GM13976 (cell line): ENCODE results near the gene YIF1B.
"Not testable (repeated sequence)": the region's sequence is repeated elsewhere in the genome, so short reads cannot be mapped to it uniquely, and the experiment has no call there.

Experiments used
- DNase-seq: peaks from one replicate; pipeline ENCODE4 v3.0.0; 2012; ENCODE audit warnings: low spot score
- in situ Hi-C: fragments of 300-500 bp; cut with MboI; formaldehyde crosslinking; loops from one replicate; pipeline ENCODE4 v1.12.0; 2022; ENCODE audit warnings: low sequenced_read_pairs, mixed read lengths, inconsistent platforms; ENCODE audit not compliant: unreplicated experiment
- TF ChIP-seq, protein P1 (sequence below): IDR thresholded peaks from 2 replicates; pipeline ENCODE4 v1.5.1; 2012; ENCODE audit warnings: borderline replicate concordance, mild to moderate bottlenecking; ENCODE audit not compliant: insufficient read depth; ENCODE audit errors: extremely low read depth, missing control alignments, control extremely low read depth

The YIF1B gene, protein sequence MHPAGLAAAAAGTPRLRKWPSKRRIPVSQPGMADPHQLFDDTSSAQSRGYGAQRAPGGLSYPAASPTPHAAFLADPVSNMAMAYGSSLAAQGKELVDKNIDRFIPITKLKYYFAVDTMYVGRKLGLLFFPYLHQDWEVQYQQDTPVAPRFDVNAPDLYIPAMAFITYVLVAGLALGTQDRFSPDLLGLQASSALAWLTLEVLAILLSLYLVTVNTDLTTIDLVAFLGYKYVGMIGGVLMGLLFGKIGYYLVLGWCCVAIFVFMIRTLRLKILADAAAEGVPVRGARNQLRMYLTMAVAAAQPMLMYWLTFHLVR

DNA sequence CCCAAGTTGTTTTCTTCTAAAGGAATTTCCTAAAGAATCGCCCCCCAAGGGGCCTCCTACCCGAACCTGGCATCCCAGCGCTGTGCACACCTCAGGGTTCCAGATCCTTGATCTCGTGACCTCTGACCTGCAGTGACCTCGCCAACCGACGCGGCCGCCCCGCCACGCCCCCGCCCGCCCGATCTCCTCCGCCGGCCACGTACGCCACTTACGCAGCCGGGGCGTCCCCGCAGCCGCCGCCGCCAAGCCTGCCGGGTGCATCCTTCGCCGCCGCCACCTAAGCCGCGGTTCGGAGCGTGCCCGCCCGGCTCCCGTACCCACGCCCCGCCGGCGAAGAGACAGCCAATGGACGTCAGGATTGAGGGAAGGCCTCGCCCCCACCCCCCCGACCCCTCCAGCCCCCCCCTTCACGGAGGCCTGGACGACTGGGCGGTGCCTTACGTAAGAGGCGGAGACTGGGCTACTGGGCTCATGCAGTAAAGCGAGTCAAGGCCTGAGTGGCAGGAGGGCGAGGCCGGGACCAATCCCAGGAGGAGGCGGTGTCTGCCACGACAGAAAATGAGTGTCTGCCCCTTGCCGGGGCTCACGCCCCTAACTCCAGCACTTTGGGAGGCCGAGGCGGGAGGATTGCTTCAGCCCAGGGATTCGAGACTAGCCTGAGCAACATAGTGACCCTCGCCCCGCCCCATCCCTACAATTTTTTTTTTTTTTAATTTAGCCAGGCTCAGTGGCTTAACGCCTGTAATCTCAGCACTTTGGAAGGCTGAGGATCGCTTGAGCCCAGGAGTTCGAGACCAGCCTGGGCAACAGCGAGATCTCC, at the start of gene YIF1B:
Gene YIF1B, minus strand, starts transcription at position 291 of the 820 bp plus-strand sequence. Its CDS starts 30 bp downstream, at position 261.
- in situ Hi-C loops: no loop called here

DNA sequence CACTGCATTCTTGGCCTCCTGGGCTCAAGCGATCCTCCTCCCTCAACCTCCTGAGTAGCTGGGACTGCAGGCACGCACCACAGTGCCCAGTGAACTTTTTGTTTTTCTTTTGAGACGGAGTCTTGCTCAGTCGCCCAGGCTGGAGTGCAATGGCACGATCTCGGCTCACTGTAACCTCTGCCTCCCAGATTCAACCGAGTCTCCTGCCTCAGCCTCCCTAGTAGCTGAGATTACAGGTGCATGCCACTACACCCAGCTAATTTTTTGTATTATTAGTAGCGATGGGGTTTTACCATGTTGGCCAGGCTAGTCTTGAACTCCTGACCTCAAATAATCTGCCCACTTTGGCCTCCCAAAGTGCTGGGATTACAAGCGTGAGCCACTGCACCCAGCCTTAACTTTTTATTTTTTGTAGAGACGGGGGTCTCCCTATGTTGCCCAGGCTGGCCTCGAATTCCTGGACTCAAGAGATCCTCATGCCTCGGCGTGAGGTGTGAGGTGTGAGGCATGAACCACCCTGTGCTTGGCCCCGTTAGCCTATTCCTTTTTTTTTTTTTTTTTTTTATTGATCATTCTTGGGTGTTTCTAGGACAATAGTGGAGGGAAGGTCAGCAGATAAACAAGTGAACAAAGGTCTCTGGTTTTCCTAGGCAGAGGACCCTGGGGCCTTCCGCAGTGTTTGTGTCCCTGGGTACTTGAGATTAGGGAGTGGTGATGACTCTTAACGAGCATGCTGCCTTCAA, 47.4 kb upstream of the YIF1B start:
- in situ Hi-C loops, DNase-seq: not testable (repeated sequence)

More for the DNA sequence above, at the start of gene YIF1B:
- peak; percentile 99 for DNase-seq
- TF ChIP-seq, protein P1, sequence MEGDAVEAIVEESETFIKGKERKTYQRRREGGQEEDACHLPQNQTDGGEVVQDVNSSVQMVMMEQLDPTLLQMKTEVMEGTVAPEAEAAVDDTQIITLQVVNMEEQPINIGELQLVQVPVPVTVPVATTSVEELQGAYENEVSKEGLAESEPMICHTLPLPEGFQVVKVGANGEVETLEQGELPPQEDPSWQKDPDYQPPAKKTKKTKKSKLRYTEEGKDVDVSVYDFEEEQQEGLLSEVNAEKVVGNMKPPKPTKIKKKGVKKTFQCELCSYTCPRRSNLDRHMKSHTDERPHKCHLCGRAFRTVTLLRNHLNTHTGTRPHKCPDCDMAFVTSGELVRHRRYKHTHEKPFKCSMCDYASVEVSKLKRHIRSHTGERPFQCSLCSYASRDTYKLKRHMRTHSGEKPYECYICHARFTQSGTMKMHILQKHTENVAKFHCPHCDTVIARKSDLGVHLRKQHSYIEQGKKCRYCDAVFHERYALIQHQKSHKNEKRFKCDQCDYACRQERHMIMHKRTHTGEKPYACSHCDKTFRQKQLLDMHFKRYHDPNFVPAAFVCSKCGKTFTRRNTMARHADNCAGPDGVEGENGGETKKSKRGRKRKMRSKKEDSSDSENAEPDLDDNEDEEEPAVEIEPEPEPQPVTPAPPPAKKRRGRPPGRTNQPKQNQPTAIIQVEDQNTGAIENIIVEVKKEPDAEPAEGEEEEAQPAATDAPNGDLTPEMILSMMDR: no peak

DNA sequence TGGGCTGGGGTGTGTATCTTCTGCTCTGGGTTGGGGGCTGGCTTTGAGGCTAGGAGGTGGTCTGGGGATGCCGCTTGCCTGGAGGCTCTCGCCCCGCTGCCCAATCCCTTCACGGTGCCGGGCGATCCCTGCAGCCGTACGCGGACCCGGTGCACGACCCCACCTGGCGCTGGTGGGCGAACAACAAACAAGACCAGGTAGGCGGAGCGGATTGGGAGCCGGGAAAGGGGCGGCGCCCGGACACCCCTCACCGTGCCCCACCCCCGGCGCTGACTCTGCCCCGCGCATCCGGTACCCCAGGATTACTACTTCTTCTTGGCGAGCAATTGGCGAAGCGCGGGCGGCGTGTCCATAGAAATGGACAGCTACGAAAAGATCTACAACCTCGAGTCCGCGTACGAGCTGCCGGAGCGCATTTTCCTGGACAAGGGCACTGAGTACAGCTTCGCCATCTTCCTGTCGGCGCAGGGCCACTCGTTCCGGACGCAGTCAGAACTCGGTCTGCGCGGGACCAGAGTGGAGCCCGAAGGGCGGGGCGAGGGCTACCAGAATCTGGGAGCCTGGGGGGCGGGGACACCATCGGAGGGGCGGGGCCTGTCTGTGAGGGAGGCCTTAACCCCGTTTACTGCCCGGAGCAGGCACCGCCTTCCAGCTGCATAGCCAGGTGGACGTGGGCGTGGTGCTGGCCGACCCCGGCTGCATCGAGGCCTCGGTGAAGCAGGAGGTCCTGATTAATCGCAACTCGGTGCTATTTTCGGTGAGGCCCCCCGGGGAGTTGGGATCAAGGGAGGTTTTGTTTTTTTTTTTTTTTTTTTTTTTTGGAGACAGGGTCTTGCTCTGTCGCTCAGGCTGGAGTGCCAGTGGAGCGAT, 46.6 kb upstream of the YIF1B start:
- TF ChIP-seq, protein P1: no peak

DNA sequence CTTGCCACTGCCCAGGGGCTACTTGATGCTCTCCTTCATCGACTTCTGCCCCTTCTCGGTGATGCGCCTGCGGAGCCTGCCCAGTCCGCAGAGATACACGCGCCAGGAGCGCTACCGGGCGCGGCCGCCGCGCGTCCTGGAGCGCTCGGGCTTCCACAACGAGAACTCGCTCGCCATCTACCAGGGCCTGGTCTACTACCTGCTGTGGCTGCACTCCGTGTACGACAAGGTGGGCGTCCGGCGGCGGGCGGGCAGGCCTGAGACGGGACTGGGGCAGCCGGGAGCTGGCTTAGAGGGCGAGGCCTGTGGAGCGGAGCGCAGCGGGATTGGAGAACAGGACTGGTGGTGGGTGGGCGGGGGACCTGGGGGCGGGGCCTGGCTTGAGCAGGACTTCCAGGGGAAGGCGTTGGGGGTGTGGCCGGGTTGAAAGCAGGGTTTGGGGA, 45.9 kb upstream of the YIF1B start:
- TF ChIP-seq, protein P1: no peak
- in situ Hi-C loops: no loop called here
- DNase-seq: peak; percentile 88

More for the DNA sequence above, 46.6 kb upstream of the YIF1B start:
- peak; percentile 82 for DNase-seq
- in situ Hi-C loops: no loop called here

DNA sequence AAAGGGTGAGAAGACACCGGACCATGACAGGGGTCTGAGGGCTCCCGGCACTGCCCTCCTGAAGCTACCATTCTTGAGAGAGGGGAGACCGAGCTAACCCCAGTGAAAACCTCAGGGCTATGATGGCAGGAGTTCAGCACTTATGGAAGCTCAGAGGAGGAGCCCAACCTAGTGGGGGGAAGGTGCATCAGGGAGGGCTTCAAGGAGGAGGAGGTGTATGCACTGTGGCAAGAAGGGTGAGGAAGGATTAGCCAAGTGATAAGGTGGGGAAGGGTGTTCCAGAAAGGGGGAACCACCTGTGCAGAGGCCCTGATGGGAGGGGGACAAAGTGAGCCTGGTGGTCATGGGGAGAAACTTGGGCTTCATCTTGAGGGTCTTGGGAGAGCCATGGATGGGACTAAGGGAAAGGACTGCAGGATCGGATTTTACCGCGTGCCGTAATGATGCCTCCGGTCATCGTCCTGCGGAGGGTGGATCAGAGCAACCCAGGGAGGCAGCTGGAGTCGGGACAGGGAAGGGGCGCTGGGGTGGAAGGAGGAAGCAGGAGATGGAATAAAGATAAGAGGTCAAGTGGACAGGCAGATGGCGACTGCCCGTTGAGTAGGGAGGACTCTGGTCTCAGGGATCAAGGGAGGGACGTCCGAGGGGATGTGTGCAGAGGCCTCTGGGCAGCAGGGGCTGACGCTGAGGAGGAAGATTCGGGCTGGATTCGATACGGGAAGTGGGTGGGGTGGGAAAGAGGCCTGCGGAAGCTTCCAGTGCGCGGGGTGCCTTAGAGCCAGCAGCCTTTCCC, 45.3 kb upstream of the YIF1B start:
- no peak for DNase-seq
- in situ Hi-C loops: no loop called here
- TF ChIP-seq, protein P1: no peak

DNA sequence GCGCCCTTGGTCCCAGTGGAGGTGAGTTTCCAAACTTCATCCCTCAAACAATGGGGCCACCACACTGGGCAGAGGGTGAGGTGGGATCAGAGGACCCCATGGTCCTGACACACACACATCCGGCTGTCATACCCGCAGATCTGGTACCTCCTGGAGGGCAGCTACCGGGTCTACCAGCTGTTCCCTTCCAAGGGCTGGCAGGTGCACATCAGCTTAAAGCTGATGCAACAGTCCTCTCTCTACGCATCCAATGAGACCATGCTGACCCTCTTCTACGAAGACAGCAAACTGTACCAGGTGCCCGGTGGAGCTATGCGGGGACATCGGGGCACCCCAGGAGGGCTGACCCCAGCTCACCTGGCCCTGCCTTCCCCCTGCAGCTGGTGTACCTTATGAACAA, 44.6 kb upstream of the YIF1B start:
- in situ Hi-C loops: no loop called here
- no peak for DNase-seq
- TF ChIP-seq, protein P1: no peak
